BE2C (cell line): ENCODE data around the gene MBD3L2.

Experiments
- DNase-seq: peaks from one replicate; pipeline ENCODE4 v3.0.0-alpha.2; 2020
- H3K27me3 ChIP-seq: fragments of 250-450 bp; sonication (Bioruptor Pico); 2 replicates; pipeline ENCODE4 v1.5.1; 2020; ENCODE audit warnings: mild to moderate bottlenecking
- H3K36me3 ChIP-seq: fragments of 250-450 bp; sonication (Bioruptor Pico); 2 replicates; pipeline ENCODE4 v1.5.1; 2020; ENCODE audit warnings: mild to moderate bottlenecking
- H3K4me1 ChIP-seq: fragments of 250-450 bp; sonication (Bioruptor Pico); 2 replicates; pipeline ENCODE4 v1.5.1; 2020
- H3K4me3 ChIP-seq: 2 replicates; pipeline ENCODE4 v1.5.1; 2011; ENCODE audit warnings: low read depth, low read length
- H3K9me3 ChIP-seq: fragments of 250-450 bp; sonication (Bioruptor Pico); 2 replicates; pipeline ENCODE4 v1.5.1; 2020
- TF ChIP-seq, protein P1 (sequence below): IDR thresholded peaks from 2 replicates; pipeline ENCODE4 v1.5.1; 2012; ENCODE audit warnings: mild to moderate bottlenecking, low read depth, low read length

The MBD3L2 gene

DNA sequence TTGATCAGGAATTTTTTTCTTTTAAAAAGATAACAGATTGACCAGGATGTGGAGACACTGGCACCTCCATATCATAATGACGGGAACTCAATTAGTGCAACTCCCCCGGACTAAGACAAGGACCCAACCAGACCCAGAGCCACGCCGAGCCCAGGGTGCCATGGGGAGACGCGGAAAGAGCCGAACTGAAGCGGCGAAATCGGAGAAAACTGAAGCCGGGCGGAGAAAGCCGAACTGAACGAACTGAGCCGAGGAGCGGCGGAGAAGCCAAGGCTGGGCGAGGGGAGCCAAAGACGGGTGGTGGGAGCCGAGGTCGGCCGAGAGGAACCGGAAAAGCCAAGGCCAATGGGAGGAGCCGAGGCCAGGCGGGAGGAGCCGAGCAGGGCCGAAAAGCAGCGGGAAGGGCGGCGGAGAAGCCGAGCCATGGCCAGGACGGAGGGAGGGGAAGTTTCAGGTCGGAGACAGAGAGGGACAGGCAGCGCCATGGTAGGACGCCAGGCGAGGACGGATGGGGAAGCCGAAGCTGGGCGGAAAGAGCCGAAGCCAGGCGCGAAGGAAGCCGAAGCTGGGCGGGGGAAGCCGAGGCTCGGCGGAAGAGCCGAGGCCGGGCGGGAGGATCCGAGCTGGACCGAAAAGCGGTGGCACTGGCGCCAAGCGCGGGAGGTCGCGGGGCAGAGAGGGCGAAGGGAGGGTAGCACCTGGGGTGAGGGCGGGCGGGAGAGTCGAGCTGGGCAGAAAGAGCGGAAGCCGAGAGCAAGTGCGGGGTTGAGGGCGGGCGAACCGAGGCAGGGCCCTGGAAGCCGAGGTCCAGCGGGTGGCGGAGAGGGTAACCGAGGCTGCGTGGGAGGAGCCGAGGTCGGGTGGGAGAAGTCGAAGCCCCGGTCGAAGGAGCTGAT is 49.8 kb downstream of the MBD3L2 start:
- Histone ChIP-seq H3K4me3 (peak overlapping the region; percentile 68), H3K27me3 (no peaks in the 10 kb centered on the region), H3K36me3 (no peaks in the 10 kb centered on the region), H3K9me3 (no peaks in the 10 kb centered on the region), H3K4me1 (no peaks in the 10 kb centered on the region)
- peak; percentile 92 for DNase-seq
- TF ChIP-seq, protein P1, sequence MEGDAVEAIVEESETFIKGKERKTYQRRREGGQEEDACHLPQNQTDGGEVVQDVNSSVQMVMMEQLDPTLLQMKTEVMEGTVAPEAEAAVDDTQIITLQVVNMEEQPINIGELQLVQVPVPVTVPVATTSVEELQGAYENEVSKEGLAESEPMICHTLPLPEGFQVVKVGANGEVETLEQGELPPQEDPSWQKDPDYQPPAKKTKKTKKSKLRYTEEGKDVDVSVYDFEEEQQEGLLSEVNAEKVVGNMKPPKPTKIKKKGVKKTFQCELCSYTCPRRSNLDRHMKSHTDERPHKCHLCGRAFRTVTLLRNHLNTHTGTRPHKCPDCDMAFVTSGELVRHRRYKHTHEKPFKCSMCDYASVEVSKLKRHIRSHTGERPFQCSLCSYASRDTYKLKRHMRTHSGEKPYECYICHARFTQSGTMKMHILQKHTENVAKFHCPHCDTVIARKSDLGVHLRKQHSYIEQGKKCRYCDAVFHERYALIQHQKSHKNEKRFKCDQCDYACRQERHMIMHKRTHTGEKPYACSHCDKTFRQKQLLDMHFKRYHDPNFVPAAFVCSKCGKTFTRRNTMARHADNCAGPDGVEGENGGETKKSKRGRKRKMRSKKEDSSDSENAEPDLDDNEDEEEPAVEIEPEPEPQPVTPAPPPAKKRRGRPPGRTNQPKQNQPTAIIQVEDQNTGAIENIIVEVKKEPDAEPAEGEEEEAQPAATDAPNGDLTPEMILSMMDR = no peak

DNA sequence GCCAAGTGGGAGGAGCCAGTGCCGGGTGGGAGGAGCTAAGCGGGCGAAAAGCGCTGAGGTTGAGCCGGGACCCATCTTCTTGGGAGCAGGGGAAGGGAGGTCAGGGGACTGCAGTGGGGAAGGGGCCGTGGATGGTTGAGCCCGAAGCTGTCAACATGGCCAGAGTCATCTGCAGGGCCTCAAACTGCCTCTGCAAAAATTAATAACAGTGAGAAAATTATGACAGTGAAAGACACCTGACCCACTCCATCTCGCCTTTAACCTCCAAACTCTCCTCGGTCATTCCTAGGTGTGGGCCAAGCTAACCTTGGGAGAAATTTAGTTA is 50.4 kb downstream of the MBD3L2 start:
- Histone ChIP-seq H3K36me3 (no peaks in the 10 kb centered on the region), H3K4me1 (no peaks in the 10 kb centered on the region), H3K9me3 (no peaks in the 10 kb centered on the region), H3K27me3 (no peaks in the 10 kb centered on the region), H3K4me3 (peak overlapping the region; percentile 68)
- no peak for DNase-seq
- TF ChIP-seq, protein P1 = no peak
